Measurements from ENCODE around the gene WDR1.

WDR1 gene

DNA sequence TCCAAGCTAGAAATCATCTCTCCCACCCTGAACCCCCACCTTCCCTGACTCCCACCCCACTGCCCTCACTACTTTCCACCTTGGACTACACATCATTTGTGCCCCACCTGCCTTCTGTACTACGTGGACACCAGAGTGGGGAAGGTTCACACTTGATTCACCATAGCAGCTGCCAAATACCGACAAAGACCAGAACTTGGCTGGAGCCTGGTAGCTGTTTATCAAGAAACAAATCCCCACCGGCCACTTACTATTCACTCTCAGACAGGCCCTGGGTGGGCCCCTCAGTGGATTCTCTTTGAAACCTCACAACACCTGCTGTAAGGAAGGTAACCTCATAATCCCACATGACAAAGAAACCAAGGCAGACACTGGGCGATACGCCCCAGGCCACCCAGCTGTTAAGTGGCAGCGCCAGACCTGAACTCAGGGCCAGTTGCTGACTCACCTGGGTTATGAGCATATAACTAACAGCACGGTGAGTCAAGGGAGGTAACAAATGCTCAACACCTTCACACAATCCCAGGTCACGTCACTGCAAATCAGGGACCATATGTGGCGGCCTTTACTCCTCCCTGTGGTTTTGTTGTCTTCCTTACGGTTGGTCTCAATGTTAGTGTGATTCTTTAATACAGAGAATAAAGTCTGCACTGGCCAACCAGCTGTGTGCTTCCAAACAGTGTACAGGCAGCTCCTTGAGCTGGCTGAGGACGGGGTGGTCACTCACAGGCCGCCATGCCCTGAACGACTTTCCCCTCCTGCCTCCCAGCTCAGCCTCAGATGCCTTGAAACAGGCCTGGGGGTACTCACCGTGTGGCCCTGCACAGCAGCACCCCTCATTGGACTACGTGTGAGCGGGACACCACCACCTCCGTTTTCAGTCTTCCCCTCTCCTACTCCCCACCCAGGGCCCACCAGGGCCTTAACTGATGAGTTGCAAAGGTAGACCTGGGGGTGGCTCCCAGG, 7.5 kb downstream of the WDR1 start:
- peaks cover 19% of the 10 kb centered on the region for H3K4me1 ChIP-seq (ENCODE audit: control insufficient read depth, insufficient read depth, low read length)
- H3K9ac ChIP-seq (ENCODE audit: low read depth, low read length), result no peak overlapping the region
- H3K36me3 ChIP-seq (ENCODE audit: control insufficient read depth, insufficient read depth, low read length), result peaks cover 60% of the 10 kb centered on the region
- no peaks in the 10 kb centered on the region for H3K9me3 ChIP-seq (ENCODE audit: control insufficient read depth, insufficient read depth, low read length)
- H3K27me3 ChIP-seq (ENCODE audit: control insufficient read depth, insufficient read depth, low read length), result no peaks in the 10 kb centered on the region
- no peak overlapping the region for H3K4me3 ChIP-seq (ENCODE audit: low read depth, low read length)

DNA sequence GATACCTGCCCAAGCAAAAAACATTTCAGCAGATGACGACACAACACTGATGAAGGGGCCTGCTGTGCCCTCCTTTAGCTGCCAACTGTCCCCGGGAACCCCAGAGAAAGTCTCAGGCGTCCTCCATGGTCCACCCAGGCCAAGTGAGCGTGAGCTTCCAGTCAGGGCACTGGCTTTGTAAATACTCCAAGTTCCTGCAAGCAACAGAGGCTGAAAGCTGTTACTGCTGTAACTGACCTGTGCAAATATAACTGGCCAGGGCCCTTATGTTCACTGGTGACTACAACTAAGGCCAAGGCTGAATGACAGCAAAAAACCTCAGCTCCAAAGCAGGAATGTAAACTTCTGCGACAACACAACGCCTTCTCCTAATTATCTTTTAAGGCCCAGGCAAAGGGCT, 8.2 kb downstream of the WDR1 start:
- peaks cover 54% of the 10 kb centered on the region for H3K36me3 ChIP-seq (ENCODE audit: control insufficient read depth, insufficient read depth, low read length)
- no peak overlapping the region for H3K9ac ChIP-seq (ENCODE audit: low read depth, low read length)
- H3K27me3 ChIP-seq (ENCODE audit: control insufficient read depth, insufficient read depth, low read length), result no peaks in the 10 kb centered on the region
- H3K4me1 ChIP-seq (ENCODE audit: control insufficient read depth, insufficient read depth, low read length), result peaks cover 19% of the 10 kb centered on the region
- no peak overlapping the region for H3K4me3 ChIP-seq (ENCODE audit: low read depth, low read length)
- H3K9me3 ChIP-seq (ENCODE audit: control insufficient read depth, insufficient read depth, low read length), result no peaks in the 10 kb centered on the region

DNA sequence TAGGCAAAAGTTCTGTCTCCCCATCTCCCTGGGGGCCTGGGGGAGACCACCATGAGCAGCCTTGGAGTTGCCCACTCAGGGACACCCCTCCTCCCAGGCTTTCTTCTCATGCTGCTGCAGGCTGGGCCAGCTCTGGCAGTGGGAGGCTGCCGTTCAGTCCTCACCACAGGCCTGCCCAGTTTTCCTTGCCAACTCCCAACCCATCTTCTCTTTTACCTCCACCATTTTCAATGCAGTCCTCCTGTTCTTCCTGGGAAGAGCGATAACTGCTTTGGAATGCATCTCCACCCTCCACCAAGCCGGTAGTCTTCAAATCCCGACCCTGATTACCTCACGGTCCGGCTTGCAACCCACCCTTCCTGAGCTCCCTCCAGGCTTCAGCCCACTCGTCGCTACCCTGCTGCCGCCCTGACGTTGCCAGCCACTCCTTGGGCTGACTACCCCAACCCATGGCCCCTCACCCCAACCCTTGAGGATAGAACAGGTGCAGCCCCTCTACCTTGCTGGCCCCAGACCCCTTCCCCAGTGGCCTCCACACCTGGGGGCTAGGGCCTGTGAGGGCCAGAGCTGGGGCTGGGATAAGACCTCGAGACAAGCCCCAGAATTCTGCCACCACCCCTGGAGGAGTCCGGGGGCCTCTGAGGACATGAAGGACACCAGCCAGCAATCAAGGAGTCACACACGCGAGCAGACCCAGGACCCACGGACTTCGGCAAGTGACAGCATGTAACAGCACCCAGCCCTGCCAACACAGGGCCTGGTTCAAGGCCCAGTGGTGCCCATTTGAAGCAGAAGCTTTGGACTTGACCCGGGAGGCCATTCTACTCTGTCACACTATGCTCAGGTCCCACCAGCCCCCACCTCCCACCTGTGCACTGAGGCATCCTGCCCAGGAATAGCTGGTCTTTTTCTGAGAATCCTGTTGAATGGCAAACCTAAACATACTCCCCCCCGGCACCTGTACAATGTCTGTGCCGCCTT, 9.2 kb downstream of the WDR1 start:
- no peaks in the 10 kb centered on the region for H3K9me3 ChIP-seq (ENCODE audit: control insufficient read depth, insufficient read depth, low read length)
- peaks cover 12% of the 10 kb centered on the region for H3K4me1 ChIP-seq (ENCODE audit: control insufficient read depth, insufficient read depth, low read length)
- peaks cover 48% of the 10 kb centered on the region for H3K36me3 ChIP-seq (ENCODE audit: control insufficient read depth, insufficient read depth, low read length)
- no peaks in the 10 kb centered on the region for H3K27me3 ChIP-seq (ENCODE audit: control insufficient read depth, insufficient read depth, low read length)
- no peak overlapping the region for H3K9ac ChIP-seq (ENCODE audit: low read depth, low read length)
- H3K4me3 ChIP-seq (ENCODE audit: low read depth, low read length), result no peak overlapping the region

DNA sequence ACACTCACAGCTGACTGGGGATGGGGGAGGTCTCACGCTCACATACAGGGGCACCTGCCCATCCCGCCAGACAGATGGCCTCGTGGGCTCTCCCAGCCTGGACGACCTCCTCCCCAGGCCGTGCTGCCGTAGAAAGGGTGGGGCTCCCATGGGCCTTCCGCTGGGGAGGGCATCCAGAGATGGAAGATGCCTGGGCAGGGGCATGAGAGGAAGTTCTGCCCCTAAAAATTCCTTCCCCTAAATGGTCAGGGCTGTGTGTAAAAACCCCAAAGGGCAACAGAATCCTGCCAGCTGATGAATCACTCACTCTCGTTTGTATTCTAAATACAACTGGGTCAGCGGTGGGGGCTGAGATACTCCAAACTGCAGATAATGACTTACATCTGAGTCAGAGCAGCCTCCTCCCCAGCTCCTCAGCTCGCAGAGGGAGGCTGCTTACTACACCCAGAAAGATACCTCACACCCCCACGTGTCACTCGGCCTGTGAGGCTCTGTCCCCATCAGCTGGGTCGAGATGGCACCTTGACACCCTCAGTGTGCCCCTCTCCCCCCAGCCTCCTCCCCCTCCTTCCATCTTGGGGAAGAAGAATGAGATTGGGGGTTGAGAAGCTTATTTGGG, 10.1 kb downstream of the WDR1 start:
- H3K4me3 ChIP-seq (ENCODE audit: low read depth, low read length), result no peak overlapping the region
- H3K9me3 ChIP-seq (ENCODE audit: control insufficient read depth, insufficient read depth, low read length), result no peaks in the 10 kb centered on the region
- peaks cover 49% of the 10 kb centered on the region for H3K36me3 ChIP-seq (ENCODE audit: control insufficient read depth, insufficient read depth, low read length)
- no peaks in the 10 kb centered on the region for H3K27me3 ChIP-seq (ENCODE audit: control insufficient read depth, insufficient read depth, low read length)
- H3K4me1 ChIP-seq (ENCODE audit: control insufficient read depth, insufficient read depth, low read length), result peaks cover 7% of the 10 kb centered on the region
- no peak overlapping the region for H3K9ac ChIP-seq (ENCODE audit: low read depth, low read length)

DNA sequence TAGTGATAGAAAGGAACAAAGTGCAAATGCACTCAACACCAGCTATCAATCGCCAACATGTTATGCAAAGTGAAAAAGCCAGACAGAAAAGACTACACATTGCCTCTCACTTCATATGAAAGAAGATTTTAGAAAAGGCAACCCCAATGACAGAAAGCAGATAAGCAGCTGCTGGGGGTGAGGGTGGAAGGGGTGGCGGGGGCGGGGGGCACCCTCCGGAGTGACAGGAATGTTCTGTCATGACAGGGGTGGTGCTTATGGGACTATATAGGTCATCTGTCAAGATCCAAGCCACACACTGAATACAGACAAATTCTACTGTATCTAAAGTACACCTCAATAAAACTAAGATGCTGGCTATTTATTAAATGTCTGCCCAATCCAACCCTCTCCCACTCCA, 10.7 kb downstream of the WDR1 start:
- H3K9ac ChIP-seq (ENCODE audit: low read depth, low read length), result no peak overlapping the region
- H3K4me1 ChIP-seq (ENCODE audit: control insufficient read depth, insufficient read depth, low read length), result peaks cover 3% of the 10 kb centered on the region
- no peak overlapping the region for H3K4me3 ChIP-seq (ENCODE audit: low read depth, low read length)
- H3K36me3 ChIP-seq (ENCODE audit: control insufficient read depth, insufficient read depth, low read length), result peaks cover 46% of the 10 kb centered on the region
- no peaks in the 10 kb centered on the region for H3K27me3 ChIP-seq (ENCODE audit: control insufficient read depth, insufficient read depth, low read length)
- H3K9me3 ChIP-seq (ENCODE audit: control insufficient read depth, insufficient read depth, low read length), result no peaks in the 10 kb centered on the region

DNA sequence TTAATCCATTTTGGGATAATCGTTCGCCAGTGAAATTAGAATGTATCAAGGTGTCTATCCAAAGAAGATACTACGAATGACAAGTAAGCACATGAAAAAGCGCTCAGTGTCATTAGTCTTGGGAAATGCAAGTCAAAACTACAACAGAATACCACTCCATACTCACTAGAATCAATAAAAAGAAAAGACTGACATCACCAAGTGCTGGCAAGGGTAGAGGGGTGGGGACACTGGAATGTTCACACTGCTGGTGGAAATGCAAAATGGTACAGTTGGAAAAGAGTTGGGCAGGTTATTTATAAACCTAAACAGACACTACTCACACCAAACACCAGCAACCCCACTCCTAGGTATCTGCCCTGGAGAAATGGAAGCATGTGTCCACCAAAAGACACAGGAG, 11.2 kb downstream of the WDR1 start:
- peaks cover 5% of the 10 kb centered on the region for H3K4me1 ChIP-seq (ENCODE audit: control insufficient read depth, insufficient read depth, low read length)
- no peaks in the 10 kb centered on the region for H3K27me3 ChIP-seq (ENCODE audit: control insufficient read depth, insufficient read depth, low read length)
- H3K36me3 ChIP-seq (ENCODE audit: control insufficient read depth, insufficient read depth, low read length), result peaks cover 48% of the 10 kb centered on the region
- no peak overlapping the region for H3K9ac ChIP-seq (ENCODE audit: low read depth, low read length)
- no peak overlapping the region for H3K4me3 ChIP-seq (ENCODE audit: low read depth, low read length)
- no peaks in the 10 kb centered on the region for H3K9me3 ChIP-seq (ENCODE audit: control insufficient read depth, insufficient read depth, low read length)

DNA sequence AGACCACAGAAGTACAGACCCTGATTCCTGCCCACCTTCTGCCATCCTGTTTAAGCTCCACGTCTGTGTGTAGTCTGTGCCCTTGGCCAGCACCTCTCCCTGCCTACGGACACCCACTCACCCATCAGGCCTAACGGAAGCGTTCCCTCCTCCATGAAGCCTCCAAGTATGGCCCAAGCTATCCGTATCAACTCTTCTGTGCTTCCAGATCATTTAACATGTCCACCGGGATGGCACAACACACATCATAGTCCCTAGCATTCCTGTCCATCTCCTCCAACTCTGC, 11.7 kb downstream of the WDR1 start:
- Histone ChIP-seq H3K9me3 (ENCODE audit: control insufficient read depth, insufficient read depth, low read length) (no peaks in the 10 kb centered on the region), H3K9ac (ENCODE audit: low read depth, low read length) (no peak overlapping the region), H3K36me3 (ENCODE audit: control insufficient read depth, insufficient read depth, low read length) (peaks cover 48% of the 10 kb centered on the region), H3K27me3 (ENCODE audit: control insufficient read depth, insufficient read depth, low read length) (no peaks in the 10 kb centered on the region), H3K4me3 (ENCODE audit: low read depth, low read length) (no peak overlapping the region), H3K4me1 (ENCODE audit: control insufficient read depth, insufficient read depth, low read length) (peaks cover 5% of the 10 kb centered on the region)

DNA sequence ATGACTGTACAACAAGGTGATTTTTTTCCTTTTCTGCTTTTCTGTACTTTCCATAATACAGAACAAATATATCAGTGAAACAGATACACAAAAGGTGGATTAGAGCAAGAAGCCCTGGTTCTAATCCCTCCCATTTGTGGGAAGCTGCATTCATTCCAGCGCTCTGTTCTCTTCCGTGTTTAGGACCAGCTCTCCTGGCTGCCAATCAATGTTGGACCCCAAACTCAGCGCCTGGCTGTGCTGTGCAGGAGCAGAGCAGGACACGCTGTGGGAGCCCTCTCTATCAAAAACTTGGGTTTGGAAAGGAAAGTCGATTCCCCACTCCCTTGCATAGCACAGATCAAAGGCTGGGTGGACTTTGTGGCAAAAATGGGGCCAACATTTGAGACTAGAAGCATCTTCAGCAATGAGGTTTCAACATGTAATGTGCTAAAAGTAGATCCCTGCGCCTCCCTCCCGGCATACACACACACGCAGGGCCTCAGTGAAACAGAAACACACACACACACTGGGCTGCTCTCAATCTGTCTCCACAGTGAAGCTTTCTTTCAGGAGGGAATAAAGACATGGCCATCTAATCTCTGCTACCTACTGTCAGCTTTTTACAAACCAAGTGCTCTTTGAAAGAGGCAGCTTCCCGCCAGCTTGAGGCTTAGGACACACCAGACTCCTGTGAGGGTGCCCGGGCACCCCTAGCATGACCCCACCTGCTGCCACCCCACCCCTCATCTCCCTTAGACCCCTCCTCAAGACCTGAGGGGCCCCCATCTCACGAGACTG, 12.2 kb downstream of the WDR1 start:
- peaks cover 49% of the 10 kb centered on the region for H3K36me3 ChIP-seq (ENCODE audit: control insufficient read depth, insufficient read depth, low read length)
- no peaks in the 10 kb centered on the region for H3K27me3 ChIP-seq (ENCODE audit: control insufficient read depth, insufficient read depth, low read length)
- peaks cover 5% of the 10 kb centered on the region for H3K4me1 ChIP-seq (ENCODE audit: control insufficient read depth, insufficient read depth, low read length)
- H3K4me3 ChIP-seq (ENCODE audit: low read depth, low read length), result no peak overlapping the region
- no peak overlapping the region for H3K9ac ChIP-seq (ENCODE audit: low read depth, low read length)
- H3K9me3 ChIP-seq (ENCODE audit: control insufficient read depth, insufficient read depth, low read length), result no peaks in the 10 kb centered on the region

DNA sequence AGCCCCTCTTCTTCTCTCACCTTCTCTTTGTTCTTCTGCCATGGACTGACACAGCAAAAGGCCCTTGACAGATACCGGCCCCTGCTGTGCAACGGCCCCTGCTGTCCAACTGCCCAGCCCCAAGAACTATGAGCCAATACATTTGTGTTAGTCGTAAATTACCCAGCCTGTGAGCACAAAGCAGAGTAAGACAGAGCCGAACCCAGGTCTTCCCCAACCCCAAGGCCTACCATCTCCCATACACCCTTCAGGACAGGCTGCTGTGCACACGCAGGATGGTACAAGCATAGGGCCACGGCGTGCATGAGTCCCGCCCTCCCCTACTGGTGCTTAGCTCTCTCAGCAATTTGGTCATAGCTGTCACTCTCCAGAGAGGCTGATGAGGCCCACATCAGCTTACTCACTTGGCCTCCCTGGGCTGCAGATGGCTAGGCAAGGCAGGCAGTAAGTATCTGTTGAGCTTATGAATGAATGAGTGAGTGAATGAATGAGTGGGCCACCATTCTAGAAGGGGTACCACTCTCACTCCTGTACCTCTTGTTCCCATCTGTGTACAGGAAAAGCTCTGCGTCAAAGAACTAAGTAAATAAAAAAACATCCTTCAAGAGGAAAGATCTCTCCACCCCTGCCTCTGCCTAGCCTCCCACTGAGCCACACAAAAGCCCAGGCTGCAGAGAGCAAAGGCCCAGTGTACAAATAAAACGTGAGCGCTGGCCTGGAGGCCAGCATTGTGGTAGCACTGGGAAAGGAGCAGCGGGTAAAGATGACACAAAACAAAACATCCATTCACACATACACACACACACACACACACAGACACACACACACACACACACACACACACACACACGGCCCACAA, 13.9 kb downstream of the WDR1 start:
- Histone ChIP-seq H3K4me3 (ENCODE audit: low read depth, low read length) (no peak overlapping the region), H3K9me3 (ENCODE audit: control insufficient read depth, insufficient read depth, low read length) (no peaks in the 10 kb centered on the region), H3K4me1 (ENCODE audit: control insufficient read depth, insufficient read depth, low read length) (peaks cover 5% of the 10 kb centered on the region), H3K9ac (ENCODE audit: low read depth, low read length) (no peak overlapping the region), H3K27me3 (ENCODE audit: control insufficient read depth, insufficient read depth, low read length) (no peaks in the 10 kb centered on the region), H3K36me3 (ENCODE audit: control insufficient read depth, insufficient read depth, low read length) (peaks cover 49% of the 10 kb centered on the region)

DNA sequence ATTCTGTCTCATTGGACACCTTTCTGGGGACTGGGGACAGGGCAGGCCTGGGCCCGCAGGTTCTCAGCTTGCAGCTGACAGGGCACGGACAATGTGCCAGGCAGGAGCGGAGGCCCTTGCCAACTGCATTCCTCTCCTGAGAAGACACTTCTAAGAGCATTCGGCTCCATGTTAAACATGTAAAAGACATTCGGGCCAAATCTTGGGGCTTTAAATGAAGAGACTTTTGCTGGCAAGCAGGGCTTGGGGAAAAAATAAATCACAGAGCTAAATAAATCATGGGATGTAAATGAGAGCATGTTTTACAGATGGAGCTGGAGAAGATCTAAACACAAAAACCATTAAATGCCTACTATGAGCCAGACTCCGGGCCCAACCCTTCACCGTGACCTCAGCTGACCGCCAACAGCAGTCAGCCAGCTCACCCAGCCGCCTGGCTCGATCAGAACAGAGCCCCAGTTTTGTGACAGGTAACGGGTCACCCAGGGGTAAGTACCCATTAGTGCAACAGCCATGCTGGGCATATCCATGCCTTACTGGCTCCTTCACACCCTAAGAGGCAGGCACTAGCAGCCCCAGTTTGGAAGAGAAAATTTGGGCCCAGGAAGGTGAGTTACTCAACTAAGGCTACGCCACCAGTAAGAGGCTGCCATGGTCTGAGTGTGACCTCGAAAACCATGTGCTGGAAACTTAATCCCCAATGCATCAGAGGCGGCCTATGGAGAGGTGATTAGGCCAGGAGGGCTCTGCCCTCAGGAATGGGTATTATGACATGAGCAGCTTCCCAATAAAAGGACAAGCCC, 14.7 kb downstream of the WDR1 start:
- no peaks in the 10 kb centered on the region for H3K9me3 ChIP-seq (ENCODE audit: control insufficient read depth, insufficient read depth, low read length)
- H3K4me1 ChIP-seq (ENCODE audit: control insufficient read depth, insufficient read depth, low read length), result peaks cover 3% of the 10 kb centered on the region
- H3K4me3 ChIP-seq (ENCODE audit: low read depth, low read length), result no peak overlapping the region
- no peak overlapping the region for H3K9ac ChIP-seq (ENCODE audit: low read depth, low read length)
- H3K36me3 ChIP-seq (ENCODE audit: control insufficient read depth, insufficient read depth, low read length), result peaks cover 52% of the 10 kb centered on the region
- H3K27me3 ChIP-seq (ENCODE audit: control insufficient read depth, insufficient read depth, low read length), result no peaks in the 10 kb centered on the region

Measured in iPS-15b (cell line).